ENCODE data around the gene SMARCAL1. TPM values are rescaled to one million over a fixed set of nuclear protein-coding genes. Genes with fewer than 3 reads are reported as not detected.

Gene SMARCAL1
- polyA plus RNA-seq, 1 of the 3 experiments (the other 2 are of a cell fraction): 27.0 TPM

- ChIA-PET POLR2A (no interaction called here), CTCF (no interaction called here)
- no peak overlapping the region for H3K4me2 ChIP-seq
- H3K9ac ChIP-seq: no peak overlapping the region
- H3K79me2 ChIP-seq (ENCODE audit: insufficient read depth): no peaks in the 10 kb centered on the region
- H2AFZ ChIP-seq (ENCODE audit: low read depth): no peak overlapping the region
- no peak overlapping the region for H3K27ac ChIP-seq (ENCODE audit: low read depth in 2 of 2, low read length in 1 of 2)
- H3K36me3 ChIP-seq (replicated peaks in 1 of 2; ENCODE audit: control insufficient read depth in 1 of 2, insufficient read depth in 2 of 2, low read length in 1 of 2): no peaks in the 10 kb centered on the region
- no peaks in the 10 kb centered on the region for H3K4me1 ChIP-seq (ENCODE audit: control insufficient read depth in 1 of 2, insufficient read depth in 2 of 2, low read depth in 1 of 2, low read length in 1 of 2)
- no peak for TF ChIP-seq RFX5 (IDR thresholded peaks at IDR 0.05; ENCODE audit: low read length)
- TF ChIP-seq GABPA (IDR thresholded peaks at IDR 0.05; ENCODE audit: low read depth): no peak
- no peak for TF ChIP-seq FOXM1 (IDR thresholded peaks at IDR 0.05; ENCODE audit: low read depth)
- TF ChIP-seq GATA2 (CRISPR knock-in tag; IDR thresholded peaks at IDR 0.05): no peak
- TF ChIP-seq RAD21 (IDR thresholded peaks at IDR 0.05; ENCODE audit: low read length): no peak
- no peaks in the 10 kb centered on the region for H4K20me1 ChIP-seq (ENCODE audit: insufficient read depth)
- no peak for DNase-seq
- H3K27me3 ChIP-seq (ENCODE audit: insufficient read depth): no peaks in the 10 kb centered on the region
- WGBS (ENCODE audit: low lambda C conversion rate): 99% methylated on average over 6 of the region's 6 CpGs
- no peaks in the 10 kb centered on the region for H3K9me2 ChIP-seq
- no peaks in the 10 kb centered on the region for H3K9me3 ChIP-seq
- no peak overlapping the region for H3K4me3 ChIP-seq (ENCODE audit: low read depth in 2 of 2, low read length in 1 of 2)
- no peaks in the 10 kb centered on the region for H3F3A ChIP-seq (replicated peaks; ENCODE audit: insufficient read depth)
Observed at GRCh38 chr2:216392018-216392562, 20.2 kb upstream of the SMARCAL1 start.

- Histone ChIP-seq H4K20me1 (ENCODE audit: insufficient read depth) (no peaks in the 10 kb centered on the region), H3K9me2 (no peaks in the 10 kb centered on the region), H2AFZ (ENCODE audit: low read depth) (no peak overlapping the region), H3F3A (replicated peaks; ENCODE audit: insufficient read depth) (no peaks in the 10 kb centered on the region), H3K36me3 (replicated peaks in 1 of 2; ENCODE audit: control insufficient read depth in 1 of 2, insufficient read depth in 2 of 2, low read length in 1 of 2) (no peaks in the 10 kb centered on the region), H3K79me2 (ENCODE audit: insufficient read depth) (no peaks in the 10 kb centered on the region), H3K4me1 (ENCODE audit: control insufficient read depth in 1 of 2, insufficient read depth in 2 of 2, low read depth in 1 of 2, low read length in 1 of 2) (no peaks in the 10 kb centered on the region), H3K27ac (ENCODE audit: low read depth in 2 of 2, low read length in 1 of 2) (no peak overlapping the region), H3K9ac (no peak overlapping the region), H3K9me3 (no peaks in the 10 kb centered on the region), H3K4me3 (ENCODE audit: low read depth in 2 of 2, low read length in 1 of 2) (no peak overlapping the region), H3K27me3 (ENCODE audit: insufficient read depth) (no peaks in the 10 kb centered on the region), H3K4me2 (no peak overlapping the region)
- DNase-seq: no peak
- 89% methylated on average over 12 of the region's 12 CpGs for WGBS (ENCODE audit: low lambda C conversion rate)
- CTCF ChIA-PET: interaction anchor here (0.9 to 1.3 kb wide), 2 partner anchors 11 kb away, joined by 3 to 5 read pairs; no protein-coding TSS in a partner anchor
- POLR2A ChIA-PET: no interaction called here
- TF ChIP-seq MXI1 (IDR thresholded peaks at IDR 0.05; ENCODE audit: low read depth, low read length) (no peak), ZBTB33 (IDR thresholded peaks at IDR 0.05; ENCODE audit: borderline replicate concordance, low read depth) (no peak), TEAD4 (IDR thresholded peaks at IDR 0.05; ENCODE audit: borderline replicate concordance, insufficient read depth) (no peak), SMC3 (IDR thresholded peaks at IDR 0.05; ENCODE audit: low read depth, low read length) (no peak), JUND (IDR thresholded peaks at IDR 0.05) (no peak), TAF1 (IDR thresholded peaks at IDR 0.05; ENCODE audit: borderline replicate concordance, low read depth, low read length) (no peak), FOSL2 (IDR thresholded peaks at IDR 0.05; ENCODE audit: borderline replicate concordance, low read depth) (no peak), USF2 (IDR thresholded peaks at IDR 0.05; ENCODE audit: borderline replicate concordance, low read depth, low read length) (no peak), EZH2phosphoT487 (IDR thresholded peaks at IDR 0.05; ENCODE audit: borderline replicate concordance, low read depth) (no peak), YY1 (IDR thresholded peaks at IDR 0.05; ENCODE audit: low read depth) (no peak), CHD2 (IDR thresholded peaks at IDR 0.05; ENCODE audit: low read length, partially characterized antibody) (no peak), NFIC (IDR thresholded peaks at IDR 0.05; ENCODE audit: borderline replicate concordance) (no peak), TCF12 (IDR thresholded peaks at IDR 0.05) (no peak), REST (IDR thresholded peaks at IDR 0.05; ENCODE audit: low read depth, low read length) (no peak), IRF3 (IDR thresholded peaks at IDR 0.05; ENCODE audit: low read depth, low read length) (no peak)
Observed at GRCh38 chr2:216392945-216393840, 19.1 kb upstream of the SMARCAL1 start.

Measured in SK-N-SH (cell line).